ENCODE results near the gene KLK7.
A peak's percentile ranks its signal among the peaks of the same experiment; 100 is the strongest.

KLK7 gene

GRCh38 chr19:50983625-50984292 lies at the start of gene KLK7:
TSS of gene KLK7 (minus strand) at chr19:50983917. CDS start at chr19:50982399, 1,518 bp downstream.
- no peak within 1 kb of the TSS for H3K4me3 ChIP-seq (ENCODE audit: low read depth, low read length)
- no peak for DNase-seq (ENCODE audit: low read depth)
- TF ChIP-seq CTCF (IDR thresholded peaks at IDR 0.05; ENCODE audit: low read depth, low read length) (no peak), MAX (IDR thresholded peaks at IDR 0.05; ENCODE audit: low read depth, low read length) (no peak), MYC (IDR thresholded peaks at IDR 0.05; ENCODE audit: low read depth, low read length) (no peak), POLR2A (IDR thresholded peaks at IDR 0.05; ENCODE audit: extremely low read depth, insufficient read length) (no peak)

- TF ChIP-seq CTCF (IDR thresholded peaks at IDR 0.05; ENCODE audit: low read depth, low read length) (no peak), MYC (IDR thresholded peaks at IDR 0.05; ENCODE audit: low read depth, low read length) (no peak), POLR2A (IDR thresholded peaks at IDR 0.05; ENCODE audit: extremely low read depth, insufficient read length) (no peak), MAX (IDR thresholded peaks at IDR 0.05; ENCODE audit: low read depth, low read length) (no peak)
- no peak for DNase-seq (ENCODE audit: low read depth)
- no peak overlapping the region for H3K4me3 ChIP-seq (ENCODE audit: low read depth, low read length)
These were observed 48.1 kb upstream of the KLK7 start for GRCh38 chr19:51031880-51032225.

- H3K4me3 ChIP-seq (ENCODE audit: low read depth, low read length): no peak overlapping the region
- TF ChIP-seq MYC (IDR thresholded peaks at IDR 0.05; ENCODE audit: low read depth, low read length) (no peak), MAX (IDR thresholded peaks at IDR 0.05; ENCODE audit: low read depth, low read length) (no peak), POLR2A (IDR thresholded peaks at IDR 0.05; ENCODE audit: extremely low read depth, insufficient read length) (no peak)
- DNase-seq (ENCODE audit: low read depth): no peak
These were observed 47.6 kb upstream of the KLK7 start for GRCh38 chr19:51031220-51031879.

- no peak for TF ChIP-seq MYC (IDR thresholded peaks at IDR 0.05; ENCODE audit: low read depth, low read length)
- TF ChIP-seq POLR2A (IDR thresholded peaks at IDR 0.05; ENCODE audit: extremely low read depth, insufficient read length): no peak
- TF ChIP-seq MAX (IDR thresholded peaks at IDR 0.05; ENCODE audit: low read depth, low read length): no peak
- TF ChIP-seq CTCF (IDR thresholded peaks at IDR 0.05; ENCODE audit: low read depth, low read length): no peak
- no peak for DNase-seq (ENCODE audit: low read depth)
- H3K4me3 ChIP-seq (ENCODE audit: low read depth, low read length): no peak overlapping the region
These were observed 46.9 kb upstream of the KLK7 start for GRCh38 chr19:51030631-51031030.

GRCh38 chr19:51029718-51030117 lies 46.0 kb upstream of the KLK7 start:
- DNase-seq (ENCODE audit: low read depth): peak; percentile 25
- H3K4me3 ChIP-seq (ENCODE audit: low read depth, low read length): no peak overlapping the region
- TF ChIP-seq MYC (IDR thresholded peaks at IDR 0.05; ENCODE audit: low read depth, low read length): no peak
- no peak for TF ChIP-seq MAX (IDR thresholded peaks at IDR 0.05; ENCODE audit: low read depth, low read length)
- TF ChIP-seq POLR2A (IDR thresholded peaks at IDR 0.05; ENCODE audit: extremely low read depth, insufficient read length): no peak
- no peak for TF ChIP-seq CTCF (IDR thresholded peaks at IDR 0.05; ENCODE audit: low read depth, low read length)

GRCh38 chr19:51027873-51028272 lies 44.2 kb upstream of the KLK7 start:
- TF ChIP-seq CTCF (IDR thresholded peaks at IDR 0.05; ENCODE audit: low read depth, low read length) (no peak), MAX (IDR thresholded peaks at IDR 0.05; ENCODE audit: low read depth, low read length) (no peak), MYC (IDR thresholded peaks at IDR 0.05; ENCODE audit: low read depth, low read length) (no peak), POLR2A (IDR thresholded peaks at IDR 0.05; ENCODE audit: extremely low read depth, insufficient read length) (no peak)
- H3K4me3 ChIP-seq (ENCODE audit: low read depth, low read length): no peak overlapping the region
- DNase-seq (ENCODE audit: low read depth): no peak

Data from NB4 (cell line).